HG02938 (cell line): ENCODE data around the gene ADGRF1.
"Not testable (repeated sequence)": the region's sequence is repeated elsewhere in the genome, so short reads cannot be mapped to it uniquely, and the experiment has no call there.

ENCODE experiments used
- ATAC-seq: cut with Tn5 transposase; IDR thresholded peaks from one replicate; pipeline ENCODE4 v1.9.1; 2021; ENCODE audit warnings: mild to moderate bottlenecking, moderate library complexity; ENCODE audit not compliant: unreplicated experiment

ADGRF1 gene

DNA sequence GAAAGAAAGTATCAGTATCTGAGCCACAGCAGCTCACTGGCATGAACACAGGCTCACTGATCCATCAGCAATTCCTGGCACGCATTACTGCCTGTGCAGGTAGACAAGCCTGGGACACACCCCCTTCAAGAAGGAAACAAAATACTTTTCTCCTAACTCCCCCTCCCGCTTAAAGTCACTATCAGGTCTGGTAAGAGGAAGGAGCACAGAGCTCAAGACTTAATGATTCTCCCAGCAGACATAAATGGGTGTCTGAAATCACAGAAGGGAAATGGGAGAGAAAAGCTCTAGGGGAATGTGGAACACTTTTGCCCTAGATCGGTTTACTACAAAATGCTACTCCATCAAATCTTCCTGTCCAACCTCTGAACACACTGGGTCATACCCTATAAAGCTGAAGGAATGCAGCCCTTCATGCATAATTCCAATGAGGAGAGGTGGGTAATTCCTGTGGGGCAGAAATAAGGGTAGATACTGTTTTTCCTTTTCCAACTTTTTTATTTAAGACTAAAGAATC is at the start of gene ADGRF1:
ADGRF1 (minus strand) TSS at position 58 of the 517 bp plus-strand sequence. CDS start 13,271 bp downstream, outside the sequence.
- no peak for ATAC-seq

- ATAC-seq = no peak
Observed at GRCh38 chr6:47090881-47091280, 48.7 kb upstream of the ADGRF1 start.

DNA sequence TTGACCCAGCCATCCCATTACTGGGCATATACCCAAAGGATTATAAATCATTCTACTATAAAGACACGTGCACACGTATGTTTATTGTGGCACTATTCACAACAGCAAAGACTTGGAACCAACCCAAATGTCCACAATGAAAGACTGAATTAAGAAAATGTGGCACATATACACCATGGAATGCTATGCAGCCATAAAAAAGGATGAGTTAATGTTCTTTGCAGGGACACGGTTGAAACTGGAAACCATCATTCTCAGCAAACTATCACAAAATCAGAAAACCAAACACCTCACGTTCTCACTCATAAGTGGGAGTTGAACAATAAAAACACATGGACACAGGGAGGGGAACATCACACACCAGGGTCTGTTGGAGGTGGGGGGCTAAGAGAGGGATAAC is 47.3 kb upstream of the ADGRF1 start:
- ATAC-seq = not testable (repeated sequence)

DNA sequence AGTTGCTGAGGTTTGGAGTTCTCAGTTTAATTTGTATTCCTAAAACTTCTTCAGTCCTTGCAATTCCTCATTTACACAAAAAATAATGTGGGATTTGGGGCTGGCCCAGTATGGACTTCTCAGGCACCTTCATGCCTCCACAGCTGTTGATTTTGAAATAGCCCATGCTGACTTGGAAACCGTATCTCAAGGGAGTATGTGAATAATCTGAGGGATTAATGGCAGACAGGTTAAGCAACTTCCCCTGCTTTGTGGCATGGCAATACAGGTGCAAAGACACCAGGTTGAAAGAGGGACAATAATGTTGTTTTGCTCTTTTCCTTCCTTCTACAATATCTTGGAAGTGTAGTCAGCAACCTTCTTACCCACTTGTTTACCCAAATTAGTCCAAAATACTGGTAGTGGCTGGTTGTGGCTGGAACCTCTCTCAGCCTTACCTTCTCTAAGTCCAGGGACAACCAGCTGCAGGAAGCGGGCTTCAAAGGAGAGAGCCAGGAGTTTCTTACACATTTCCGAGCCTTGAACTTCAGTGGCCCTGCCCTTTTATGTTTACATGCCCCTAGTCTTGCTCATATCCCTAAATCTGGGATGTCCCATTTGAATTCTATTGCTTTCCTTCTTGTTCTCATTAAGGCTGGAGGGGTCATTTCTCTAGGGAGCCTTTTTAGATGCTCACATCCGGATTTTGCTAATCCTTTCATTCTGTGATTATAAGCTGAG is 44.1 kb upstream of the ADGRF1 start:
- no peak for ATAC-seq

DNA sequence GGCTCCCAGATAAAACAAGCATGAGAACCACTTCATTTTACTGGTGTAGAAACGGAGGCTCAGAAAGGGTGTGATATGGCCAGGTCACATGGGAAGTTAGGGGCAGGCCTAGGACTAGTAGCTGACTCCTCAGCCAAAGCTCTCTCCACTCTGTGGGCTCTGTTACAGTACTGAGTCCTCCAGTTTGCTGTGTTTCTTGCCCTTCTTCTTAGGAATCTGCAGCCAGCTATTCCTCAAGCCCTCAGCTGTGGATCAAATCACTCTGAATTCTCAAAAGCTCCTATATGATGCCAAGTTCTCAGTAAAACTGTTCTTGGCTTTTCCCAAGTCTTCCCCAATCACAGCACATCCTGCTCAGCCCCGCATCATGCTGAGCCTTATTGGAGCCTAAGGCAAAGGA is 42.5 kb upstream of the ADGRF1 start:
- no peak for ATAC-seq

DNA sequence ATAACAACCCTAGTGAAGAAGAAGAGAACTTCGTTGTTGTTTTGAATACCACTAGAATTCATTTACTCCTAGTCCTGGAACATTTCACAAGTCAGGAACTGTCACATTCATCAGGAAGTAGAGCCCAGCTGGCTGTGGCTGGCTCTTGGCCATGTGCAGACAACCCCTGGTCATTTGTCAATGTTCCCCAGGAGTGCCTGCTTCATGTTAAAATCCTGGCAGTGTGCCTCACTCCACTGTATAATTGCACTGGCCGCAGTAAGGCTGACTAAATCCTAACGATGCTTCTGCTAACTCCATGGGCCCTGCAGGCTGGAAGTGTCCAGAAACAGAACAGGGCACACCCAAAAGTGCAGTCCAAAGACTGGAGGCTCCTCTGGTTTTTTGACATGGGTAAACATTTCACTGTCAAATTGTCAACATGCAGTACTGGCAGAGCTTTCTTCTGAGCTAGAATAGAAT is 41.5 kb upstream of the ADGRF1 start:
- no peak for ATAC-seq

GRCh38 chr6:47080083-47080596 is 38.0 kb upstream of the ADGRF1 start:
- no peak for ATAC-seq

GRCh38 chr6:47079638-47080037 is 37.5 kb upstream of the ADGRF1 start:
- ATAC-seq = no peak

- no peak for ATAC-seq
Observed at GRCh38 chr6:47078991-47079390, 36.9 kb upstream of the ADGRF1 start.

DNA sequence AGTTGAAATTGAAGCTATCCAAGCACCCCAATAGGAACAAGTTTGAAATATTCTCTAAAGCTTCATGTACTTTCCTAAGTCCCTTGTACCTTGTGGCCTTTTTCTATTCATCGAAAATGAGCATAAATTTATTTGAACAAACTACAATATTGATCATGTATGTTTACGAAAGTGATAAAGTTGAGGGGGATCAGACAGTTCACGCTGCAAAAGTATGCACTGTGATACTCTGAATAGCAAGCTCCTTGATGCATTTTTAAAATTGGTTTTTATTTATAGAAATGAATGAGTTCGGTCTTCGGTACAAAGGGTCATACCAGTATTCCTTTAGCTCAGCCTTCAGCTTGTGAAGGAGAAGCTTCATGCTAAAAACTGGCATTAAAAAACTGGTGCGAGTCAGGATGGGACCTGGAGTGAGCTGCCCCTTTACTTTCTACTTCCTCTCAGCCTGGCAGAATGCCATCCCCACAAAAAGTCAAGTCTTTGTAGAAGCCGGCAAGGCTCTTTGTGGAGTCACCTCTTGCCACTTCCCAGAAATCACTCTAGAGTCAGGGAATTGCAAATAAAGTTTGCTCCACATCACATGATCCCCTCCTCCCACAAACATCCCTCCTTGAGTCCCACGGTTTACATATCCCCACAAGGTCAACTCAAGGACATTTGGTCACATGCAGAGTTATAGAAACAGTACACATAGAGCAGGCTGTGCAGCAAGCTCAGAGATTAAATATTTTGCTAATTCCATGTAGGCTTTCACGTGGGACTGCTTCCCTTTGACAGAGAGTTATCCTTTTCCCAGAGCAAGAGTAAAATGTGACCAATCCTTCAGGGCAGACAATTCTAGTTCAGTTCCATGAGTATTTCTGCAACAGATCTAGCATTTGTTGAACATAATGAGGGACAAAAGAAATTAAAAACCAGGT is 34.6 kb upstream of the ADGRF1 start:
- ATAC-seq = no peak

DNA sequence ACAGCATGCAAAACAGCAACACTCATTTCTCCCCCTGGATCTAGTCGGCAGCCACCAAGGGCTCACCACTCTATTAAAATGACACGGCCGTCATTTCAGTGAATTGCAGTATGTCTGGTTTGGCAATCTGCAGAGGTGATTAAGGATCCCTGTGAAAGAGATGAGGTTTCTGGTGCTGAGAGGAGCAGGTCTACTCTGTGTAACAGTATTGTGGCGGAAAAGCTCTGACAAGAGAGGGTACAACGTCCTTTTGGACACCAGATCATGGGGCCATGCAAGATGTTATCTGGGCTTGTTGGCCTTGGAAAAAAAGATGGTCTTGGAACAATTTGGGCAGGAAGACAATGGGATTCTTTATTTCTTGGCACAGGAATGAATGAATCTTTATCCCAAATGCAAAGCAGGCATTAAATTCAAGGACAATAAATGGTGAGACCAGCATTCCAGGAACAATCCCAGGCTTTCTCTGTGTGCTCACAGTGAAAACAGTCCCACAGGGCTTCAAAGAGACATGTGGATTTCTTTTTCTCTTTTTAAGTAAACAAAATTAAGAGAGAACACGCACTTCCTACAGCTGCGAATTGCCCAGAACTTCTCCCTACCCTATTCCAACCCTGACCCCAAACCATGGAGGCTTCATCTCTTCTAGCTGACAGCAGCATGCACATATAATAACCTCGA is 33.7 kb upstream of the ADGRF1 start:
- ATAC-seq = no peak

GRCh38 chr6:47075168-47075567 is 33.0 kb upstream of the ADGRF1 start:
- ATAC-seq = no peak

- ATAC-seq = no peak
Observed at GRCh38 chr6:47073125-47074110, 31.3 kb upstream of the ADGRF1 start.

GRCh38 chr6:47072667-47073066 is 30.5 kb upstream of the ADGRF1 start:
- ATAC-seq = no peak

GRCh38 chr6:47071681-47072080 is 29.5 kb upstream of the ADGRF1 start:
- no peak for ATAC-seq

DNA sequence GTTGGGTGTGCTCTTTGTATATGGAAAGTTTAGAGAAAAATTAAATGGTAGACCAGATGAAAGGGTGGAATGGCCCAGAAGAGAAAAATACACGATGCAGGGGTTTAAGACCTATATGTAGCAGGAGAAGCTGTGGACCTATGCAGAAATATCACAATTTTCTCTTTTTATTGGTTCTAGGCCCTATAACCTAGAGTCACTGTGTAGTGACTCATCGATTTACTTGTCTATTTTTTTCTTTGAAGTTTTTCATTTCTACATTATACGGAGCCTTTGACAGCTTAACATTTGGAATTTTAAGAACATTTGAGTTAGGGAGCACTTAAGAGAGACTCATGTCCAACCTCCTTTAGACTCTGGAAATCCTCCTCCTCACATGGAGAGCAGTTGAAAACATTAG is 28.3 kb upstream of the ADGRF1 start:
- ATAC-seq = no peak

DNA sequence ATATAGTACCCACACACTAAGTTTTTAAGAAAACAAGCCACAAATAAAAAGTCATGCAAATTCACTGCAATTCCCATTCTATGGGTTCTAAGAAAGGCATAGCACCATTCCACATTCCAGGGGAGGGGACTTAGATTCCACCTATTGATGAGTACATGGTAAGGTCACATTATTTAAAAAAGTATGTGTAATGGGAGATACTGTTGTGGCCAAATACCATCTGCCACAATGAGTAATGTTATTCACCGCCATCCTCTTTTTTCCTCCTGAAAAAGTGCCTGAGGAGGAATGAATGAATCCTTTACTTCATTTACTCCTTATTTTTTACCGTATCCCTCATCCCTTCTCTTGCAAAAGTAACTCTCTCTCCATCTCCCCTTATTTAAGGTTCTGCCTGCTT is 27.0 kb upstream of the ADGRF1 start:
- ATAC-seq = no peak

DNA sequence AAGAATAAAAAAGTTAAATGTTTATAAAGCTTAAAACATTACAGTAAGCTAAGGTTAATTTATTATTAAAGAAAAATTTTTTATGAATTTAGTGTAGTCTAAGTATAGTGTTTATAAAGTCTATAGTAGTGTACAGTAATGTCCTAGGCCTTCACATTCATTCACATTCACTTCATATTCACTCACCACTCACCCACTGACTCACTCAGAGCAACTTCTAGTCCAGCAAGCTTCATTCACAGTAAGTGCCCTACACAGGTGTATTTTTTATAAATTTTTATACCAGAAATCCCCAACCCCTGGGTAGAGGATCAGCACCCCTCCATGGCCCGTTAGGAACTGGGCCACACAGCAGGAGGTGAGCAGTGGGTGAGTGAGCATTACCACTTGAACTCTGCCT is 24.3 kb upstream of the ADGRF1 start:
- ATAC-seq = no peak

- peak; percentile 79 for ATAC-seq
Observed at GRCh38 chr6:47064274-47064673, 22.1 kb upstream of the ADGRF1 start.

DNA sequence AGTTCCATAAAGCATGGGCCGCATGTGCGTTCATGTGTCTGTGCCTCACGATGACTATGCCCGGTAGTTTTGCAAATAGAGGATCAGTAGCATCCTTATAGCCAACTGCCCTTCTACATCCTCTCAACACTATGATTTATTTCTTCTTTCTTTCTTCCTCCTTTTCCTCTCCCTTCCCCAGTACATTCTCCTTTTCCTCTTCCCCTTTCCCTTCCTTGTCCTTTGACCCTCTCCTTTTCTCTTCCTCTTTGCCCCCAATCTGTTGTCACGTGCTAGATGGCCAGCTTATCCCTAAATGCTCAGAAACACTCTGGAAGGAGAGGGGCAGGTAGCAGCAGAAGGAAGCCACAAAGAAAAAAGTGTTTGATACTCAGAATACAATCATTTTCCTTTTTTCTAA is 20.2 kb upstream of the ADGRF1 start:
- ATAC-seq = no peak
